SHP77 (cell line): Measurements from ENCODE around the gene LRPPRC.
"Not testable (repeated sequence)": the region's sequence is repeated elsewhere in the genome, so short reads cannot be mapped to it uniquely, and the experiment has no call there.

Experiments used
- DNase-seq, 2 experiments: peaks; one replicate each; lab custom pipeline; 2025; lab: John Stamatoyannopoulos, UW

LRPPRC gene

DNA sequence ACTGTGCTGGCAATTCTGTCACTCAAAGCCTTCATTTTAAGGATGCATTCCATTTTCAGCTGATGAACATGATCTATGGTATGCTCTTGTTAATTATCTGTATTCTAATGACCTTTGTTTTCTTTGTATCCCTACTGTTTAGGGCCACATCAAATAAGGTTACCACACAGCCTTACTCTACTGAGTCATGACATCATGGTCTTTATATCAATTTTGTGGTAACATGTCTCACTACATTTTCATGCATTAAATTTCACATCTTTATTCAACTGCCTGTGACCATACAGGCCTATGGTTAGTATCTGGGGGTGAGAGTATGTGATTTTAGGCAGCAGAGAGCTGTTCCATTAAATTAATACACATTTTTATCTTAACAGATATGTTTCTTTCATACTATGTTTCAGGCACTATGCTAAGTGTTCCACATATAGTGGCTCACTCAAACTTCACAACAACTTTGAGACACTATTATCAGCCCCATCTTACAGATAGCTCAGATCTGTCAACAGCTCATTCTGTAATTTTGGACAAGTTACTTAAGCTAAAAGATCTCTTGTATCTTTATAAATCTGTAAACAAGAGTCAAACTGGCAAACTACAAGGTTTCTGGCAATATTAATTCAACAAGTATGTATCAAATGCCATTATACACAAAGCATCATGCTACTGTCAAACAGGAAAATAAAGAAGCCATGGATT lies 18.0 kb downstream of the LRPPRC start:
- no peak for DNase-seq

DNA sequence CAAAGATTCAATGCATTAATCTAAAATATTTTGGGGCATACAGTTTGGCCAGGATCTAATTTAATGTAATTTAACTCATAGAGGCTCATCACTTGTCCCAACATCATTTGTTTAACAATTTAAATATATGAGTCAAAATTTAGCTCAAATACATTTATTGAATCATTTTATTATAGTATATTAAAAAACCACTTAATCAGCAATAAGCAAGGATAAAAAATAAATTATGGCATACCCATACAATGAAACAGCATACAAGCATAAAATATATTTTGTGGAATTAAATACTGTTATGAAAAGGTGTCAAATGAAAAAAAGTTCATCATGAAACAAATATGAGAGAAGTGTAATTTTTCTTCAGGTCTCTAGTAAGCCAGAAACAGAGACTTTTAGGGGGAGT lies 34.9 kb downstream of the LRPPRC start:
- DNase-seq = no peak

DNA sequence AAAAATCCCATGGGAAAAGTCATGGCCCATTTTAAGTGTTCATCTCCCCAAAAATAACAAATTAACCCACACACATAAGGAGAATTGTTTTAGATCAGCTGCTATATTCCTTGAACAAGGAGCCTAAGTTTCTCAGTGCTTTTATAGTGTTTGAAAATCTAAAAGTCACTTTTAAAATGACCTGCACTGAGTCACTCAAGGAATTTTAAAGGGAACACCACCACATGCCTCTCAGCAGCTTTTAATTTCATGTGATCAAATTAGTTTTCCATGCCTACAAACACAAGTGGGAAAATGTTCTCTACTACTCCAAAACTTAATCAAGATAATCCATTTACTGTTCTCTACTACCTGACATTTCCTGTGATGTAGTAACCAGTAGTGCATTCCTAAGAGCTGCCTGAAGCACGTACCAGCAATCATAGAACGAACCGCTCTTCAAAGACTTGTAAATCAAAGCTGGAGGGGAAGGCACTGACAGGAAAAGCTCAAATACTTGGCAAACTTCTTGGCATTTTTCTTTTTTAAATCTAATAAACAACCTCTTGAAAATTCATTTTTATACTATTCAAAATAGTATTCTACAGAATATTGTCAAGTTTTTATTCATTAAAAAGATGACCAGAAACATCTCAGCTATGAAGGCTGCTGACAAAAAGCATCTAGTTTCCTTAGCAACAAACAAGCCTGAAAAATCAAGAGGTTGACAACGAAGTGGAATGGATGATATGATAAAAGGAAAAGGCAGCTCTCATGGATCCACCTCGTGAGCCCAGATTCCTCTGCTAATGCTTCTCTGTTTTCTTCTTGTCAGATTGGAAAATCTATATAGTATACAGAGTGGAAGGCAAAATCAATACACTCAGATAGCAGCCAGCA lies 37.2 kb downstream of the LRPPRC start:
- DNase-seq = no peak

DNA sequence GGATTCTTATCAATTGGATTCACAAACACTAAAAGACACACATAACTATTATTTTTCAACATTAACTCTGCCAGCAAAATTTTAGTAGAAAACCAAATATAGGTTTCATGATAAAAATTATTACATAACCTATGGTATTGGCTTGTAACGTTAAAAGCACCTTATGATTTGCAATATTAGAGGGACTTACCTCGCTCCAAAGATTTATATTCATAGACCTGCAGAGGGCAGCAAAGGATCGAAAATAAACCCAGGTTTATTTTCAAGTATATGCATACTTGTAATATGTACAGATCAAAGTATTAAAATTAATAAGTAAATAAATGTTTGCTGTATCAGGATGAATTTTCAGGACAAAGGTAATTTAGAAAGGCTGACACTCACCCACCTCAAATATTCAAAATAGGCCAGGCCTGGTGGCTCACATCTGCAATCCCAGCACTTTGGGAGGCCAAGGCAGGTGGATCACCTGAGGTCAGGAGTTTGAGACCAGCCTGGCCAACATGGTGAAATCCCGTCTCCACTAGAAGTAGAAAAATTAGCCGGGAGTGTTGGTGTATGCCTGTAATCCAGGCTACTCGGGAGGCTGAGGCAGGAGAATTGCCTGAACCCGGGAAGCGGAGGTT lies 45.3 kb downstream of the LRPPRC start:
- peak in 1 of 2 experiments; percentile 22 for DNase-seq

DNA sequence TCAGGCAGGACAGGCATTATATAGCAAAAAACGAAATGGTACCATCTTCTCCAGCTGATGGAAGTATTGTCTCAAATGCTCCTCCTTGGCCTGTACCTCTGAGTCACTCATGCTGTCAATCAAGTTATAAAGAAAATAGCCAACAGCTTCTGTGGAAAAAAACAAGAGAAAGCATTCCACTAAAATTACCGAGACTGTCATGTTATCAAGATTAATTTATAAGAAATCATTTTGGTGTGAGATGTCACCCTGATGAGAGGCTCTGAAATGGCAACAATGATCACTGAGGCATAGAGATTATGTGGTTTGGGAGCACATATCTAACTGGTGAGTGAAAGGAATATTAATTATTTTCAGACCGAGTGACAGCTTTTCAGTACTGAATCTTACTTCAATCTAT lies 47.4 kb downstream of the LRPPRC start:
- DNase-seq = no peak

DNA sequence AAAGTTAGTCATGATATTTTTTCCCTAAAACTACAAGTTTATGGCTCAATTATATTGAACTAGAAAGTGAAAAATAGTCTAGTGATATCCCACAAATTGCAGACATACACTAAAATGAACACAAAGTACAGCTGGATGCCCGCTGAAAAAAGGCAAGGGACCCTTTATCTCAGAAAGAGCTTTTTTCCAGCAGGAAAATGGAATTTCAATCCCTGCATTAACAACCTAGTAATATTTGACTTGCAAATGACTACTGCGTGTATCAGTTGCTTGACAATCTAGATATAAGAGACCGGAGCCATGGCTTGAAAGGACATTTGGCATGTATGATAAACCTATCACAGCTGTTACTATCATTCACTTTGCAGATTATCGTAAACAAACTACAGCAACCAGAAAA lies 49.1 kb downstream of the LRPPRC start:
- no peak for DNase-seq

DNA sequence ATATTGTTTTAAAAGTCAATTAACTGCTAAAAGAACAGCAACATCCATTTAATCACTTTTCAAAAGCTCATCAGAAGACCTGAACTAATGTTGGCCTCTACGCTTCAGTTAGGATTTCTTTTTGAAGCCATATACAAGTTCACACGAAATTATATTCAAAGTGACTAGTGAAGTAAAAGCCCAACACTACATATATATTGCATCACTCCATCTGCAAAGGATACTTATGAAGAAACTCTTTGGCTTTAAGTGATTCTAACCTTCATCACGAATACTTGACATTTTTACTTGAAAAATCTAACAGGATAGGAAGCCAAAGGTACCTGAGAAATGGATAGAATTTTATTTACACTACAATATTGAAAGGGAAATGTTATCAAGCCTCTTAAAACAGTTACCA lies 50.4 kb downstream of the LRPPRC start:
- DNase-seq = no peak

DNA sequence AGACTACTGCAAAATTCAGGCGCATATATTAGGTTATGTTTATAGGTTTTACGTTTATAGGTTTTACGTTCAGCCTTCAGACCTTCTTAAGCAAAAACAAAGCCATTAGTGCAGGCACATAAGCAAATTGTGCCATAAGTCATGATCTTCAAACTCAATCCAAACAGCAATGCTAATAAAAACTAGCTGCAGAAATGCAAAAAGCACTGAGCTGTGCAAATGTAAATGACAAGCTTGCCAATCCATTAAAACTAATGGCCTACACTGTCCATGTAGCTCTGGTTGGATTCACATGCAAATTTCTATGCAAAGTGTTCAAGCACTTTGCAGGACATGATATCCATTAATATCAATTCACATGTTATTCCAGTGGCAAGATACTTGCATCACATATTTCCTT lies 50.9 kb downstream of the LRPPRC start:
- DNase-seq = no peak

DNA sequence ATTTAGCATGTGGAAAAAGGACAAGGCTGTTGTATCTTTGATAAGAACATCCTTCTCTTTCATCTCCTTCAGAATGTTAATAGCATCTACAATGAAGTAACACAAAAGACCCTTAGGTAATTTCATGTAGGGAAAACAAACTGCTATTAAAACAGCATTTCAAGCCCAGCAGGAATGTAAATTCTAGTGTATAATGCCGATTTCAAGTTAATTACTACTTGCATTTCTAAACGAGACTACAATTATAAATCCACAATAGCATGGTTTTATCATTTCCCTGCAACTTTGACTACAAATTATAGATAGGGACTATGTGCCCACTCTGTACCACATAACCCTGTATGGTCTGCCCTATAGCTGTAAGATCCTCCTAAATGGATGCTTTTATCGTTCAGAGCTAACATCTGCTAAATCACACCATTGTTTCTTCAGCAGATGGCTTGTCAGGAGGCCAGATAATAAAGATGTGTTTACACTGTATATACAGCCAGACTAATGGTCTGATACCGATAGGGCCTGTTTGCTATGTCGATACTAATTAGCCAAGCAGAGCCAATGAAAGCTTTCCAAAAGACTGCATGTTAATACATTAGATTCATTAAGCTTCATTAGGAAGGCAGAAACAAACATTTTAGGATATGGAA lies 51.9 kb downstream of the LRPPRC start:
- no peak for DNase-seq

DNA sequence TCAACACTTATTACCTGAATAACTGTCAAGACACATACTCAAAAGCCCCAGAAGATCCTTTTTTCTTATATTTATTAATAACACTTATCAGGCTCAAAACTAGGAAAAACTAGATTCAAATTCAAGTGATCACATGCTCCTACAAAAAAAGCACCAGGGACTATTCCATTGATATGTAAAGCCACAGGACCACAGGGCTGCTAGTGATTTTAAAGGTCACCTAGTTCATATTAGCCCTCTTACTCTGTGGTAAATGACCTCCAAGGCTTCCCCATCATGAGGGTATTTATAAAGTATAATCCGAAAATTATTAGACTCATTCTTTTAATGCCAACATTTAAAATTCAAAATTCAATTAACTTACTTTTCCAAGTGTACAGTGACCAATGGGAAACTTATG lies 52.5 kb downstream of the LRPPRC start:
- DNase-seq = no peak

DNA sequence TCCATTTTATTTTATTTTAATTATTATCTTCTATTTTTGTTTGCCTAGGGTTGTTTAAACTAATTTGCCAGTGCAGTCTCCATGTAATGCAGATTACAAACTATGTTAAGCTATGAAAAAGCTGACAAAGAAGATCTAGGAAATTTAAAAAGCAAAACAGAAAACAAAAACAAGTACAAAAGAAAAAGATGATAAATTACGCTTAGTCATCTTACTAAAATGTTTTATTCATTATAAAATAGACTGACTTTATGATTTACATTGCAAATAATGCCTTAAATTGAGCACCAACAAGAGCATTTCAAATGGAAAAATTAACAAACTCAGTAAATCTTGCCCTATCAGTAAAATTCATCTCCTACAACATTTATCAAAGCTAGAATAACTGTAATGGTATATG lies 52.9 kb downstream of the LRPPRC start:
- no peak for DNase-seq

DNA sequence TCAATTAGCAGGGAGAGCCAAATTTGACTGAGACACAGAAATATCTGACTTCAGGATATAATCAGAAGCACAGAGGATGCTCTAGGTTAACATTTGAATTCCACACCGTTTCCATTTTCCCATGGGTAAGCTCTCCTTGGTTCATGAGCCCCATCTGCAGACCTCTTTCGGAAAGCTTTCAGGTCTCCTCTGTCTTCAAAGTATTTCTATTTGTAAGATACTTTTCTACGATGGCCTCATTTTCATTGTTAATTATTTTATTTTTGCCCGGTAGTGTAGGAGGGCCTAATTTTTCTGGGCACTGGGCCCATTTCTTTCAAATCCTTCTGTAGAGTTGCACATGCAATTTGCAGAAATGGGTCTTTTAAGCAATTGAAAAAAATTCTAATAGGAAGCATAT lies 53.8 kb downstream of the LRPPRC start:
- no peak for DNase-seq

DNA sequence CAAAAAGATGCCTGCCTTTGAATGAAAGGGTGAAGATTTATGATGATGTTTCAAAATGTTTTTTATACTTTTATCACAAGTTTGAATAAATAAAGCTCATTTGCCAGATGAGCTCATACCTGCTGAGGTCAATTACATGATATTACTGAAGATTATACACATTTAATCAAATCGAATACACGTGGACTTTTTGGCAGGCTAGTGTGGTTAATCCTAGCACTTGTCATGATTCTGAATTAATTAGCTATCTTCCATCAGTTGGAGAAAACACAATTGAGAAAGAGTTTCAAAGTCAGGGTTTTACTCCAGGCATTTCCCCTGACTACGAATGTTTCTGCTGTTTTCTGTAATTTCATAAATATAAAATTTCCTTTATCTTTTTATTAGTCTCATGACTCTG lies 54.4 kb downstream of the LRPPRC start:
- DNase-seq = no peak

DNA sequence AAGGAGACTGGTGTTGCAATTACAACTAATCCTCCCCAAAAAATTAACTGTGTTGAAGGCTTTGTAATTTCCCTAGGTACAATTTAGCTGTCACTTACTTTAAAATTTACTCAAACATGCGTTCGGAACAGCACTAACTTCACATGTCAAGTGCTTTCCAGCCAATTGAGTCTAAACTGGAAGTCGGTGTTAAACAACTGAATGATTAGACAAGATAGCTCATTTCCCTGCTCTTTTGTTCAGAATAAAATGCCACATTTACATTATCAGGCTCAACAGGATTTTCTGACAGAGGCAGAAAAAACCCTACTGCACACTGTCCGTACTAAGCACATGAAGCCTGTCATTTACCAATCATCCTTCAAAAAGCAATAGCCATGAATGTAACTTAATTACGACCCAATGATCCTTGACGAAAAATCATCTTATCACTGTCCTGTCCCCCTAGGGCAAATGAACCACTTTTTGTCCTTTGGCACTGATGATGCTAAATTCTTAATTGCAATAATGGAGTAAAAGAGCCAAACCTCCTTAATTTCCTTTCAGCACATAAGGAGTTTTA lies 56.0 kb downstream of the LRPPRC start:
- DNase-seq = no peak

DNA sequence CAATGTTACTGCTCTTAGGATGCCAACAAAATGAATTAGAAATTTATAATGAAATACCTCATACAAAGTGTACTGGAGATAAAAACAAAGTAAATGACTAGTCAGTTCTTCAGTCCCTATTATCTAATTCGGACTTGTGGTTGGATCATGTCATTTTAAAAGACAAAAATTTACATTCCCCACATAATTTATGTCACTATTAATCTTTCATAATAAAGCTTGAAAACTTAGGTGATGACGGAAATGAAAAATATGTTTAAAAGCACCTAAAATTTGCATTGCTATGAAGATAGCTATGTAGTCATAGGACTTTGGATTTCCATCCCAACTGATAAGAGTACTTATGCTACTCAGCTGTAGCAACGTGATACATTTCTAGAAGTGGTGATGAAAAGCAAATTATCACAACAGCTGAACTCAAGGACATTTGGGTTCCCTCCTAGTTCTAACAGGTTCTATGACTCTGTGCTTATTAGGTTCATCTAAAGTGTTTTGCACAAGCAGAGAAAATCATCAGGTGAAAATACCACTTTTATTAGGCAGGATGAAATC lies 58.4 kb downstream of the LRPPRC start:
- no peak for DNase-seq

DNA sequence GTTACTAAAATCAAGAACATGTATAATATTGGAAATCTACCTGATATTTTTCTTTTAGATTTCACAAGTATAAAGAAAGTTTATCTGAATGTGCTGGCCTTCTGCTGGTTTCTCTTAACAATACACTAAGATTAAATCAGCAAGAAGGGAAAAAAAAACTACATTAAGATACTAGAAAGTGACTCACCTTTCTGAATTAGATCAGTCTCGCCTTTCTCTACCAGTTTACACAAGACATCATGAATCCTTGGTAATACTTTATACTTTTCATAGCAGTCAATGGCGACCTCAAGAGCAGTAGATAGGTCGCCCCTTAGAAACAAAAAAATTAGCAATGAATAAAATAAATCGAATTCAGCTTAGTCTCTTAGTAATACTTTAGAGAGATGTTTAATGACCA lies 61.2 kb downstream of the LRPPRC start:
- DNase-seq = no peak

DNA sequence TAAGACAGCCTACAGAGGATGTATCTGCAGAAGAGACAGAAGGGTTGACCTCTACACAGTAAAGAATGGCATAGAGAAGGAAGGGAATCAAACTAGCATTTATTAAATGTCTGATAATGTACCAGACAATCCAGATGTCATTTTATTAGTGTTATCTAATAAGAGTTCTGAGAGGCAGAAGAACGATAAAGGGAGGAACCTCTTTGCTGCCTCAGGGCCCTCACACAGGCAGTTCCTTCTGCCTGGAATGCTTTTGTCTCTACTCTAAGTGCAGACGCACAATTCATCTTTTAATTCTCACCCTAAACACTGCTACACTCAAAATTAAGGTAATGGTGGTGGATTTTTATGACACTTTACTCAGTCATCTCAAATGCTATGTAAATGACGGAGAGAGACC lies 64.5 kb downstream of the LRPPRC start:
- DNase-seq = no peak

DNA sequence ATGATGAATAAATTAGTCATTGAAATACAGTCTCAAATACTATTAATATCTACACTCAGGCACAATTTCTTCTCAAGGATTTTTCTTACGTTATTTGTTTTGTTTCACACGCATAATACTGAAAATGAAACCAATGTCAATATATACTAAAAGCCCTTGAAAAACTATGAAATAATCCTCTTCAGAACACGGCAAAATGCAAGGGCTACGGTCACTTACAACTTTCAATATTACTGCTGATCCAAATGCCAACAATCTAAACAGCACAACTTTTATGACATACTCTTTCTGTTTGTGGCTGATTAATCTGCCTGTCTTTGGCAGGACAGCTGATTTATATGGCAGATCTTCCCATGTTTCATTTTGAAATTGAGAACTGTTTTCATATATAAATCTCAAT lies 68.3 kb downstream of the LRPPRC start:
- no peak for DNase-seq

DNA sequence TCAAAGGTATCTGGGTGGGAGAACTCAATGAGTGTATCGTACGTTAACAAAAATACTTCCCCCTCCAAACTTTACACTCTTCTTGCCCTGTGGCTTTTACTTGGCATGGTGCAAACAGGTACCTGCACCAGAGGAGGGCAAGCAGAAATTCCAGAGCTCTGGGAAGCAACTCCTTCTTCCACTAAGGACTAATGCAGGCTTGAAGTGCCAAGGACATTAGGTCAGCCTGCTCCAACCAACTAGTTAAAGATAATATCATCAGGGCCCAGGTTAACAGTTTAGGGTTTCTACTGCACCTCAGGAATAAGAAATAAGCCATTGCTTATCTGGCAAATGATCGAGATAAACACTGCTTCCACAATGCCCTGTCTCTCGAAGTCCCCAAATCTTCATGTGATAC lies 70.4 kb downstream of the LRPPRC start:
- DNase-seq = no peak

DNA sequence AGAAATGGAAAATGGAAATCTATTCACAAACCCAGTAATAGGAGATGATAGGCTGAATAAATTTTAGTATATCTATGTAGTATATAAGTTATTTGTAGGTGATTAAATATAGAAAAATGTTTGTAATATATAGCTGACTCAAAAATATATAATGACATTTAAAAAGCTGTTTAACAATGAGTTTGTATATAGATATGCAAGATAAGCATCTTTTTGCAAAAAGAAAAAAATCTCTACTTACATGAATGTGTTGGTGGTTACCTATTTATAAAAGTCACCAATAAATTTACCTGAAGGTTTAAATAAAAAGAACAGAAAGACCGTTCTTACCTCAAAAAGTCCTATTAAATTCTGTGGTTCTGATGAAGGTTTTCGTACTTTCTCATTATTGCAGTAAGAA lies 71.3 kb downstream of the LRPPRC start:
- no peak for DNase-seq

DNA sequence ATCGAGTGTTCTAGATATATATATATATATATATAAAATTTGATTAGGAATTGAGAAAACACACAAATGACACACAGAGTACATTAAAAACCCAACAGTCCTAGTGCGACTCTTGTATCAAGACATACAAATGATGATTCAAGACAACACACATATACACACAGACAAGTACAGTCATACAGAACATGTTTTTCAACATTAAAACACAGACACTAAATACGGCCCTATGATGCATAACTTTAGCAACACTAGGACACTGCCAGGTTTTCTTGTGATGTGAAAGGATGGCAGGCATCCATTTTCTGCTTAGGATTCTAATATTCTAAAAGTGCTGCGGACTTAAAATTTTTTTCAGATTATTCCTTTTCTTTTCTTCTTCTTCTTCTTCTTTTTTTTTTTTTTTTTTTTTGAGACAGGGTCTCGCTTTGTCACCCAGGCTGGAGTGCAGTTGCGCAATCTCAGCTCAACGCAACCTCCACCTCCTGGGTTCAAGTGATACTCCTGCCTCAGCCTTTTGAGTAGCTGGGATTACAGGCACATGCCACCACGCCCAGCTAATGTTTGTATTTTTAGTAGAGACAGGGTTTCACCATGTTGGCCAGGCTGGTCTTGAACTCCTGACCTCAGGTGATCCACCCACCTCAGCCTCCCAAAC lies 84.5 kb downstream of the LRPPRC start:
- DNase-seq = not testable (repeated sequence)
